GM18873 (cell line): Measurements from ENCODE around the gene MYO18A.

ENCODE experiments used
- ATAC-seq: cut with Tn5 transposase; IDR thresholded peaks from one replicate; pipeline ENCODE4 v1.9.1; 2021; ENCODE audit warnings: mild to moderate bottlenecking, moderate library complexity, moderate number of reproducible peaks; ENCODE audit not compliant: unreplicated experiment, low FRiP score

Gene MYO18A

GRCh38 chr17:29131814-29132682 is 48.1 kb downstream of the MYO18A start:
- no peak for ATAC-seq

GRCh38 chr17:29129731-29130130 is 50.5 kb downstream of the MYO18A start:
- ATAC-seq, result no peak

- no peak for ATAC-seq
Measured at GRCh38 chr17:29127840-29128239, 52.4 kb downstream of the MYO18A start.

- ATAC-seq, result no peak
Measured at GRCh38 chr17:29126268-29126930, 53.8 kb downstream of the MYO18A start.

GRCh38 chr17:29125651-29126050 is 54.5 kb downstream of the MYO18A start:
- ATAC-seq, result no peak

GRCh38 chr17:29124925-29125273 is 55.3 kb downstream of the MYO18A start:
- no peak for ATAC-seq

GRCh38 chr17:29124135-29124924 is 55.9 kb downstream of the MYO18A start:
- no peak for ATAC-seq

- ATAC-seq, result no peak
Measured at GRCh38 chr17:29123111-29123510, 57.1 kb downstream of the MYO18A start.

- no peak for ATAC-seq
Measured at GRCh38 chr17:29121442-29121841, 58.8 kb downstream of the MYO18A start.

GRCh38 chr17:29120433-29120832 is 59.8 kb downstream of the MYO18A start:
- no peak for ATAC-seq

GRCh38 chr17:29119265-29119664 is 60.9 kb downstream of the MYO18A start:
- no peak for ATAC-seq

GRCh38 chr17:29116804-29117753 is 63.1 kb downstream of the MYO18A start:
- no peak for ATAC-seq

GRCh38 chr17:29115961-29116803 is 64.0 kb downstream of the MYO18A start:
- no peak for ATAC-seq

- ATAC-seq, result no peak
Measured at GRCh38 chr17:29115435-29115834, 64.8 kb downstream of the MYO18A start.

GRCh38 chr17:29114141-29114540 is 66.1 kb downstream of the MYO18A start:
- ATAC-seq, result no peak

- no peak for ATAC-seq
Measured at GRCh38 chr17:29113334-29113733, 66.9 kb downstream of the MYO18A start.

GRCh38 chr17:29112771-29113295 is 67.4 kb downstream of the MYO18A start:
- ATAC-seq, result no peak

- no peak for ATAC-seq
Measured at GRCh38 chr17:29111816-29112499, 68.2 kb downstream of the MYO18A start.
